Nephron progenitor cell (in vitro differentiated cells): ENCODE measurements around the gene SENP8.

Experiments used
- DNase-seq: peaks from one replicate; pipeline ENCODE4 v3.0.0; 2021
- H3K27ac Mint-ChIP-seq: 2 replicates; pipeline ENCODE4 v1.8.0; 2021; ENCODE audit warnings: mild to moderate bottlenecking, moderate library complexity, mixed read lengths
- H3K27me3 Mint-ChIP-seq: 2 replicates; pipeline ENCODE4 v1.8.0; 2021; ENCODE audit warnings: mild to moderate bottlenecking, low read depth, mixed read lengths; ENCODE audit not compliant: poor library complexity
- H3K36me3 Mint-ChIP-seq: 2 replicates; pipeline ENCODE4 v1.8.0; 2021; ENCODE audit warnings: low read depth, mixed read lengths
- H3K4me1 Mint-ChIP-seq: 2 replicates; pipeline ENCODE4 v1.8.0; 2021; ENCODE audit warnings: mixed read lengths
- H3K4me3 Mint-ChIP-seq: 2 replicates; pipeline ENCODE4 v1.8.0; 2021; ENCODE audit warnings: mild to moderate bottlenecking, moderate library complexity, mixed read lengths
- H3K9me3 Mint-ChIP-seq: 2 replicates; pipeline ENCODE4 v1.8.0; 2021; ENCODE audit warnings: mild to moderate bottlenecking, moderate library complexity, mixed read lengths
- CTCF ChIP-seq: fragments of 200-600 bp; sonication (generic); IDR thresholded peaks from 2 replicates; pipeline ENCODE4 v1.5.0; 2021; ENCODE audit warnings: antibody characterized with exemption

SENP8 gene

GRCh38 chr15:72106068-72106467, 12.1 kb upstream of the SENP8 start:
- Mint-ChIP-seq H3K27me3 (peaks cover 3% of the 10 kb centered on the region), H3K36me3 (no peaks in the 10 kb centered on the region), H3K4me3 (no peak overlapping the region), H3K27ac (no peak overlapping the region), H3K9me3 (peaks cover 9% of the 10 kb centered on the region), H3K4me1 (peaks cover 8% of the 10 kb centered on the region)
- no peak for DNase-seq
- no peak for TF ChIP-seq CTCF

GRCh38 chr15:72110355-72110754, 7.8 kb upstream of the SENP8 start:
- no peak for DNase-seq
- Mint-ChIP-seq H3K27ac (no peak overlapping the region), H3K4me1 (peaks cover 17% of the 10 kb centered on the region), H3K9me3 (peaks cover 5% of the 10 kb centered on the region), H3K4me3 (no peak overlapping the region), H3K27me3 (peaks cover 3% of the 10 kb centered on the region), H3K36me3 (no peaks in the 10 kb centered on the region)
- no peak for TF ChIP-seq CTCF

GRCh38 chr15:72112116-72112515, 6.1 kb upstream of the SENP8 start:
- no peak for TF ChIP-seq CTCF
- peaks cover 35% of the 10 kb centered on the region for H3K4me1 Mint-ChIP-seq
- no peak overlapping the region for H3K27ac Mint-ChIP-seq
- H3K27me3 Mint-ChIP-seq, result peaks cover 7% of the 10 kb centered on the region
- no peak for DNase-seq
- no peaks in the 10 kb centered on the region for H3K36me3 Mint-ChIP-seq
- H3K4me3 Mint-ChIP-seq, result no peak overlapping the region
- H3K9me3 Mint-ChIP-seq, result peaks cover 5% of the 10 kb centered on the region

GRCh38 chr15:72112805-72113204, 5.4 kb upstream of the SENP8 start:
- no peak overlapping the region for H3K4me3 Mint-ChIP-seq
- H3K9me3 Mint-ChIP-seq, result peaks cover 5% of the 10 kb centered on the region
- H3K4me1 Mint-ChIP-seq, result peaks cover 35% of the 10 kb centered on the region
- no peak for TF ChIP-seq CTCF
- peaks cover 7% of the 10 kb centered on the region for H3K27me3 Mint-ChIP-seq
- no peak for DNase-seq
- no peak overlapping the region for H3K27ac Mint-ChIP-seq
- H3K36me3 Mint-ChIP-seq, result no peaks in the 10 kb centered on the region

- Mint-ChIP-seq H3K36me3 (no peaks in the 10 kb centered on the region), H3K4me3 (no peak overlapping the region), H3K27me3 (peaks cover 7% of the 10 kb centered on the region)
Measured at GRCh38 chr15:72113347-72114031, 4.7 kb upstream of the SENP8 start.

More at GRCh38 chr15:72113347-72114031, 4.7 kb upstream of the SENP8 start:
- Mint-ChIP-seq H3K27ac (peak overlapping the region; percentile 15), H3K9me3 (peaks cover 5% of the 10 kb centered on the region), H3K4me1 (peaks cover 36% of the 10 kb centered on the region)
- no peak for TF ChIP-seq CTCF
- no peak for DNase-seq
